ENCODE data around the gene IGF1R. TPM values are rescaled to one million over a fixed set of nuclear protein-coding genes. Genes with fewer than 3 reads are reported as not detected.

Gene IGF1R
- total RNA-seq, 1 experiment from 2014 or later: 14.1 TPM

DNA sequence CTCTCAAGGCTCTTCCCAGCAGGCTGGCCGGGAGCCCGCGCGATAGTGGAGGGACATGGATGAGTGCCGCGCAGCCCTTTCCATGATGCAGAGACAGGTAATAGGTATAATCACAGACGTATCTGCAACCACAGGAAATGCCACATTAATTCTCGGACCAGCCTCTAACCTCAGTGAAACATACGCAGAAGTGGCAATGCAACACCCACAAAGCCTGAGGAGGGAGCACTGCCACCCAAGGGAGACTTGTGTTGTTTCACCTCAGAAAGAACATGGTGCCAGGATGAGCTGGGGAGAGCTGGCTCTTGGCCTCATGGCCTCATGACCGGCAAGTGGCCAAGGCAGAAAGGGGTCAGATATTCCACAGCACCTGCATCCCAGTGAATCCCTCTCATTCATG lies 320.2 kb downstream of the IGF1R start:
- no peaks in the 10 kb centered on the region for H3K9me3 ChIP-seq (replicated peaks)
- no peaks in the 10 kb centered on the region for H3K4me1 ChIP-seq (replicated peaks)
- DNase-seq (ENCODE audit: low read depth in 1 of 2, low spot score in 2 of 2): peak in 1 of 2 experiments; percentile 5
- H3K27me3 ChIP-seq (replicated peaks): no peaks in the 10 kb centered on the region
- H3K36me3 ChIP-seq: no peaks in the 10 kb centered on the region
- H3K27ac ChIP-seq: no peak overlapping the region
- no peak overlapping the region for H3K4me3 ChIP-seq

DNA sequence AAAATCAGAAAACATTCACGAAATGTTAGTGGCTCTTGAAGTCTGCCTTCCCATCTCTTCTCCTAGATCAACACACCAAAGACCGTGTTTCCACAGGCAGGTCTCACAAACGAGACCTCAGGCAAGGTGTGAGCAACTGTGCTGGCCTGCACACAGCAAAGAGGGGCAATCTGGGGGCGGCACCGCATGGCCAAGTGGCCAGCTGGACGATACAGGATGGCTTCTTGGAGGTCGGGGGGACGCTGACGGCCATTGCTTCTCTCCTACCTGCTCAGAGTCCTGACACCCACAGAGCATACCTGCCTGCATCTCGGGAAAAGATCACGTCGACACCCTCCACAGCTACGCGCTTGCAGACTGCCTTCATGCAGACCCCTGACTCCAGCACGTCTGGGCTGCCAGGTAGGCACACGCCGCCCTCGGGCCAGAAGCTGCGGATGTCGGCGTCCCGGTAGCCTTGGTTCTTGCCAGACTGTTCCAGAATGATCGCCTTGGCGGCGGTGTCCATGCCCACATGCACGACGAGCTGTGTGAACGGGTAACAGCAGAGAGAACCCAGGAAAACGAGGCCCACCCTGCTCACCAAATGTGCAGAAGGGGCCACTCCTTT lies 320.9 kb downstream of the IGF1R start:
- Histone ChIP-seq H3K4me1 (replicated peaks) (no peaks in the 10 kb centered on the region), H3K36me3 (no peaks in the 10 kb centered on the region), H3K27ac (no peak overlapping the region), H3K9me3 (replicated peaks) (no peaks in the 10 kb centered on the region), H3K4me3 (no peak overlapping the region), H3K27me3 (replicated peaks) (no peaks in the 10 kb centered on the region)
- DNase-seq (ENCODE audit: low read depth in 1 of 2, low spot score in 2 of 2): no peak

DNA sequence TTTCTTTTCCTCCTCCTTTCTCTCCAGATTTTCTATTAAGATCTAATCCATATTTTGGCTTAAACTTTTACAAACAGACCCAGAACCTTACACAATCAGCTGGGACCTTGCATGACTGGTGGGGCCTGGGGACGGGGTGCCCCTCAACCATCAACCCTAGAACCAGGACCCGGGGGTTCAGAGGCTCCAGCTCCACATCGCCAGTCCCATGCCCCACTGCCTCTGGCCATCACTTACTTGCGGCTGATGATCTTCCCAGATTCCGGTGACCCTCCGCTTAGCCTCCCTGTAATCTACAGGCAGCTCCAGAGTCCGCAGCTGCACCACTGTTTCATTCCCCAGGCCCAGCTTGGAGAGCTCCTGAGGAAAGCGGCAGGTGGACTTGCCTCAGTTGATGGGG lies 322.5 kb downstream of the IGF1R start:
- Histone ChIP-seq H3K36me3 (no peaks in the 10 kb centered on the region), H3K4me1 (replicated peaks) (no peaks in the 10 kb centered on the region), H3K4me3 (no peak overlapping the region), H3K9me3 (replicated peaks) (no peaks in the 10 kb centered on the region), H3K27me3 (replicated peaks) (no peaks in the 10 kb centered on the region), H3K27ac (no peak overlapping the region)
- peak in 1 of 2 experiments; percentile 29 for DNase-seq (ENCODE audit: low read depth in 1 of 2, low spot score in 2 of 2)

DNA sequence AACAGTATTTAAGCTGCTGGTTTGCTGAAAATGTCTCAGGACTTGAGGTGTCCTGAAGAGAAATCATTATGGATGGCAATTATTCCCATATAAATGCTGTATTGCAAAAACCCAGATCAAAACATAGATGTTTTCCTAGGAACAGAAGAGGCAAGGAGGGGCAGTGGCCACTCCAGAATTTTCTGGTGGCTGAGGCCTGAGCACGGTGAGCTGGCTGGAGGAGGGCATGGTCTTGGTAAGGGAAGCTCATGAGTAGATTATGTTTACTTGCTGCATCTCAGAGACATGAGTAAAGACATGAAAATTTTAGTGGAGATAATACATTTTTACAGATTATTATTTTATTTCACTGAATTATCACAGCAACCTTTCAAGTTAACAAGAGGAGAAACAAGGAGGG lies 328.2 kb downstream of the IGF1R start:
- H3K4me1 ChIP-seq (replicated peaks): peaks cover 2% of the 10 kb centered on the region
- H3K4me3 ChIP-seq: no peak overlapping the region
- no peaks in the 10 kb centered on the region for H3K27me3 ChIP-seq (replicated peaks)
- H3K27ac ChIP-seq: no peak overlapping the region
- H3K36me3 ChIP-seq: no peaks in the 10 kb centered on the region
- no peaks in the 10 kb centered on the region for H3K9me3 ChIP-seq (replicated peaks)
- DNase-seq (ENCODE audit: low read depth in 1 of 2, low spot score in 2 of 2): no peak

DNA sequence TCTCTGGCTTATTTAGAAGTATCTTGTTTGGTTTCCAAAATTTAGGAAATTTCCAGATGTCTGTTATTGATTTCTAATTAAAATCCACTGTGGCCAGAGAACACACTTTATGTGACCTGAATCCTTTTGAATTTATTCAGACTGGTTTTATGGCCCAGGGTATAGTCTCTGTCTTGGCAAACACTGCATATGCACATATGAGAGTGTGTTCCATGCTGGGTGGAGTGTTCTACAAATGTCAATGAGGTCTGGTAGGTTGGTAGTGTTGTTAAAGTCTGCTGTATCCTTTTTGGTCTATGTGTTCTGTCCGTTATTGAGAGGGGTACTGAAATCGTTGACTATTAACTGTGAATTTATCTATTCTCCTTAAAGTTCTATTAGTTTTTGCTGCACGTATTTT lies 329.1 kb downstream of the IGF1R start:
- H3K9me3 ChIP-seq (replicated peaks): no peaks in the 10 kb centered on the region
- no peak for DNase-seq (ENCODE audit: low read depth in 1 of 2, low spot score in 2 of 2)
- no peaks in the 10 kb centered on the region for H3K36me3 ChIP-seq
- no peaks in the 10 kb centered on the region for H3K27me3 ChIP-seq (replicated peaks)
- H3K4me3 ChIP-seq: no peak overlapping the region
- H3K4me1 ChIP-seq (replicated peaks): peaks cover 11% of the 10 kb centered on the region
- H3K27ac ChIP-seq: no peak overlapping the region

DNA sequence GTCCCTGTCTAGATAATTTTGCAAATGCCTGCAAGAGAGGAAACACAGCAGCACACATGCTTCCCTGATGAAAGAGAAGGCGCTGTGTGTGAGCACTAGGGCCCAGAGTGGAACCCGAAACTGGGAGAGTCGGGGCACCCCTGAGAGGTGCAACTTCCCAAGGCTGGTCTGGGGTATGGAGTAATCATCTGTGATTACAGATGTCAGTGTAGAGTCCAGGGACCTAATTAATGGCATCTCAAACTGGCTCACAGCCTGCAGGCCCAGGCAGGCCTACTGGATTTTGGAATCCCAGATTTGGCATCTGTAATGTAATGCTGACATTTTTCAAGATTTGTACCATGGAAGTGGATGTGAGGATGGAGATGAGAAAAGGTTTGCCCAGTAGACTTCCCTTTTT lies 329.8 kb downstream of the IGF1R start:
- peaks cover 18% of the 10 kb centered on the region for H3K4me1 ChIP-seq (replicated peaks)
- H3K4me3 ChIP-seq: no peak overlapping the region
- H3K9me3 ChIP-seq (replicated peaks): no peaks in the 10 kb centered on the region
- H3K36me3 ChIP-seq: no peaks in the 10 kb centered on the region
- H3K27ac ChIP-seq: no peak overlapping the region
- no peaks in the 10 kb centered on the region for H3K27me3 ChIP-seq (replicated peaks)
- peak in 1 of 2 experiments; percentile 16 for DNase-seq (ENCODE audit: low read depth in 1 of 2, low spot score in 2 of 2)

DNA sequence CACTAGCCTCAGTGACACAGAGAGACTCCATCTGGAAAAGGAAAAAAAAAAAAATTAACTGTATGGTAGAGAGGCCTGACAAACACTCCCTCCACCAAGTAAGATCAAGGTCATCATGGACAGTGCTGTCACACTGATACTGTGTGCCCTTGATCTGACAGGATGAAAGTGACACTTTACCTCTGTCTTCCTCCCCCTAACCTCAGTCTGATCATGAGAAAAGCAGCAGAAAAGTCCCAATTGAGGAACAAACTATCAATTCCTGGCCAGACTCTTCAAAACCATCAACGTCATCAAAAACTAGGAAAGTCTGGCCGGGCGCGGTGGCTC lies 332.5 kb downstream of the IGF1R start:
- Histone ChIP-seq H3K36me3 (no peaks in the 10 kb centered on the region), H3K27me3 (replicated peaks) (no peaks in the 10 kb centered on the region), H3K27ac (no peak overlapping the region), H3K4me1 (replicated peaks) (peaks cover 25% of the 10 kb centered on the region), H3K9me3 (replicated peaks) (no peaks in the 10 kb centered on the region), H3K4me3 (no peak overlapping the region)
- DNase-seq (ENCODE audit: low read depth in 1 of 2, low spot score in 2 of 2): no peak

DNA sequence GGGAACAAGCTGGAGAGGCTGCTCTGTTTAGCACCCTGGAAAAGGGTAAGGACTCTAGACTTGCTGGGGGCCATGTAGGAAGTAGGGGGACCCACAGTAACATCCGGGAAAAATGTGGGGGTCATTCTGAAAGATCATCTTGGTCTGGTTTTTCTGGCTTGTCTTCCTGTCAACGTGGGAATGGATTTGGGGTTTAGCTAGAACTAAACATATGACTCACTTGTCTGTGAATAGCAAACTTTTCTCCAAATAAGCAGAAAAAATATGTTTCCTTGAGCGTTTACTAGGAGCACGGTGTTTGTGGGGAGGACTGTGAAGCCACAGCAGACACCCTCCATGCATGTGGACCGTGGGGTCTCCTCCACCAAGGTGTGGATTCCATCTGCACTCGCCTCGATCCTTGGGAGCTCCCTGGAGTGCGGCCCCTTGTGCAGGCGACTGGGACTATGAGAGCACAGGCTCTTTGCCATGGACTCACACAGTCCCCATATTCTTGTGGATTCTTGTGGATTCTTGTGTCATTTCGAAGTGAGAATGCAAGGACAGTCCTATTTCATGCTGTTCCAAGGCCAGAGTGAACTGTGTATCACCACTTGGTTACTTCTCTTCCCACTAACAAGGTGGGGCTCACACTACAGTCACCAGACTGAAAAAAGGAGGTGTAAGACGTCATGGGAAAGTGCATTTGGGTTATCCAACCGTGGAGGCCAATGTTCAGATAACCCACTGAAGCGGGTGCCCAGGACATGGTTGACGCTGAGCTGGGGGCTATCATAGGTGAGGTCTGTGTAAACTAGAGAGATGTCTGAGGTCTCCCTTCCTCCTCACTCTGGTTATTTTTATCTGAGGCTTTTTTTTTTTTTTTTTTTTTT lies 333.7 kb downstream of the IGF1R start:
- H3K4me3 ChIP-seq: no peak overlapping the region
- no peaks in the 10 kb centered on the region for H3K9me3 ChIP-seq (replicated peaks)
- H3K27me3 ChIP-seq (replicated peaks): no peaks in the 10 kb centered on the region
- DNase-seq (ENCODE audit: low read depth in 1 of 2, low spot score in 2 of 2): peak in 1 of 2 experiments; percentile 66
- H3K4me1 ChIP-seq (replicated peaks): peaks cover 25% of the 10 kb centered on the region
- no peaks in the 10 kb centered on the region for H3K36me3 ChIP-seq
- H3K27ac ChIP-seq: peak overlapping the region; percentile 65

DNA sequence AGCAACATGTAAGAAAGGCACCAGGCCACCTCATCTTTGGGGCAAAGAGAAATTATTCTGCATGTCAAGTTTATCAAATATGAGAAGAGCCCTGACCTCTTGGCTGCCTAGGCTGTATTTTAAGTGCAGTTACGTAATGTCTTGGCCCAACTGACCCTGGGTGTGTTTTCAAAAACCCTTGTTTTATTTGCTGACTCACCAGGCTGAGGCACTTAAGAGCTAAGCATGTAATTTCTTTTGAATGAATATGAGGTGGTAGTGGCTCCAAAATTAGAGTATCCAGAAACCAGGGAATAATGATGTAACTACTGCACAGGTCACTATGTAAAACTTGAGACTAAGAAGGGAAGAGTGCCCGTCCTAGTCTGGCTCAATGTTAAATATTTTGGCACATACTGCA lies 335.0 kb downstream of the IGF1R start:
- DNase-seq (ENCODE audit: low read depth in 1 of 2, low spot score in 2 of 2): peak in 1 of 2 experiments; percentile 64
- Histone ChIP-seq H3K9me3 (replicated peaks) (no peaks in the 10 kb centered on the region), H3K4me1 (replicated peaks) (peaks cover 25% of the 10 kb centered on the region), H3K27ac (peak overlapping the region; percentile 40), H3K27me3 (replicated peaks) (no peaks in the 10 kb centered on the region), H3K4me3 (no peak overlapping the region), H3K36me3 (no peaks in the 10 kb centered on the region)

DNA sequence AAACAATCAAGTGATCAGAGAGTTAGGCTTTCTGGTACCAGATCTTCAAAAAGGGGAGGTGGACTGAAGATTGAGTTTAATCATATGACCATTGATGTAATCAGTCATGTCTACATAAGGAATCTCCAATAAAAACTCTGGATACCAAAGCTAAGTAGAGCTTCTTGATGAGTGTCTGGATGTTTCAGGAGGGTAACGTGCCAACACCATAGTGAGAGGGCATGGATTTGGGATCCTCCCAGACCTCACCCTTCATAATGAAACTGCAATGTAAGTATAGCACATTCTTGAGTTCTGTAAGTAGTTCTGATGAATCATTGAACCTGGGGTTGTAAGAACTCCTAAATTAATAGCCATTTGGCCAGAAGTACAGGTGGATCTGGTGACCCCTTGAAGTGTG lies 337.9 kb downstream of the IGF1R start:
- Histone ChIP-seq H3K27me3 (replicated peaks) (no peaks in the 10 kb centered on the region), H3K4me1 (replicated peaks) (peaks cover 25% of the 10 kb centered on the region), H3K27ac (no peak overlapping the region), H3K4me3 (no peak overlapping the region), H3K9me3 (replicated peaks) (no peaks in the 10 kb centered on the region), H3K36me3 (no peaks in the 10 kb centered on the region)
- no peak for DNase-seq (ENCODE audit: low read depth in 1 of 2, low spot score in 2 of 2)

DNA sequence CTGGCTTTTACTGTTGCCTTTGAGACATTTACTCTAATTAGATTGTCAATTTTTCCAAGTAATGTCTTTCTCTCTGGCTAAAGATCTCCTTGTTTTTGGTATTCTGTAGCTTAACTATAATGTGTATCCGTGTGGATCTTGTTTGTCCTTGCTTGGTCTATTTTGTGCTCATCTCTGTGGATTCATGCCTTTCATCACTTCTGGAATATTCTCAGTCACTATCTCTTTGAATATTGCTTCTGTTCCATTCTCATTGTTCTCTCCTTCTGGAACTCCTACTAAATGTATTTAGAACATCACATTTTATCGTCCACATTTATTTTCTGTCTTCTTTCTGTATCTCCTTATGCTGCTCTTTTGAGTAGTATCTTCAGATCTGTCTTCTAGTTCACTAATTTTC lies 346.6 kb downstream of the IGF1R start:
- Histone ChIP-seq H3K4me3 (no peak overlapping the region), H3K4me1 (replicated peaks) (no peaks in the 10 kb centered on the region), H3K9me3 (replicated peaks) (no peaks in the 10 kb centered on the region), H3K36me3 (no peaks in the 10 kb centered on the region), H3K27ac (no peak overlapping the region), H3K27me3 (replicated peaks) (no peaks in the 10 kb centered on the region)
- no peak for DNase-seq (ENCODE audit: low read depth in 1 of 2, low spot score in 2 of 2)

DNA sequence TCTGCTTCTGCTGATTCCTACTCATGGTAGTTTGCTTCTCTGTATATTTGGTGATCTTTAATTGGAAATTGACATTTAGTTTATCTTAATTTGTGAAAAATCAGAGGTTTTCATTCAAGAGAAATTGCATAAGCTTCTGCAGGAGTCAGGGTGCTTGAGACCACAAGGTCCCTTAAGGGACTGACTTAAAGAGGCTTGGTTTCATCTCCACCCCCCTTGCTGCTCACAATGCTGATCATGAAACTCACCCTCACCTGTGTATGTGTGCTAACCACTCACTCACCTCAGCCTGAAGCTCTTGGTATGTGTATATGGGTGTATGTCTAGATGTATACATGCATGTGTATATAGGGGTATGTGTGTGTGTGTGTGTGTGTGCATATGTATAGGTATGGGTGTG lies 347.8 kb downstream of the IGF1R start:
- Histone ChIP-seq H3K4me3 (no peak overlapping the region), H3K27me3 (replicated peaks) (no peaks in the 10 kb centered on the region), H3K36me3 (no peaks in the 10 kb centered on the region), H3K4me1 (replicated peaks) (no peaks in the 10 kb centered on the region), H3K27ac (no peak overlapping the region), H3K9me3 (replicated peaks) (no peaks in the 10 kb centered on the region)
- DNase-seq (ENCODE audit: low read depth in 1 of 2, low spot score in 2 of 2): no peak

DNA sequence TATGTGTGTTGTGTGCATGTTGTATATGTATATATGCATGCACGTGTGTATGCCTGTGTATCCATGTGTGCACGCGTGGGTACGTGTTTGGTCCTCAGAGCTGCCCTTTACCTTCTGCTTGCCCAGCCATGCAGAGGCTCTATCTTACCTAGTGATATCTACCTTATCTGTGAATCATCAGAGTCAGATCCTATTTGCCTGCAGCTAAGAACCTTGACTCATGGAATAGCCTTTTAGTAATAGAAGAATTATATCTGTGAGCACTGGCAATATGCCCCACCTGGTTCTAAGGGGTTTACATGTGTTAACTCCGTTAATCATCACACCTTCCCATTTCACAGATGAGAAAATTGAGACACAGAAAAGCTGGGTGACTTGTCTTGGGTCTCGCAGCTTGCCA lies 348.3 kb downstream of the IGF1R start:
- no peaks in the 10 kb centered on the region for H3K36me3 ChIP-seq
- H3K4me1 ChIP-seq (replicated peaks): no peaks in the 10 kb centered on the region
- no peak overlapping the region for H3K4me3 ChIP-seq
- H3K9me3 ChIP-seq (replicated peaks): no peaks in the 10 kb centered on the region
- no peak for DNase-seq (ENCODE audit: low read depth in 1 of 2, low spot score in 2 of 2)
- no peak overlapping the region for H3K27ac ChIP-seq
- H3K27me3 ChIP-seq (replicated peaks): no peaks in the 10 kb centered on the region

DNA sequence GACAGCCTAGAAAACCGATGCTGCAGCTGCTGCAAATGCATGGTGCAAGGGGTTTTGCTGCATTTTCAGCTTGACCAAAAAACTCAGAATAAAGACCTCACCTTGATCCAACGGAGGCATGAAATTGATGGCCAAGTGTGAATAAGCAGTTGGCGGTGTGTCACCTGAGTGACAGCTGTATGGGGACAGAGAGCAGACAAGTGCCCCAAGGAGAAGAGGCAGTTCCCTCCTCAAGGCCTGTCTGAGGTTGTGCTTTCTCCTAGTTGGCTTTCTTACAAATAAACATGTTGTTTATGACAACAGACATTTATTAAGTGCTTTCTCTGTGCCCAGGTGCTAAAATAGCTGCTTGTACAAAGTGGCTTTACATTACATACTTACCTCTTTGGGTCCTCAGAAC lies 349.0 kb downstream of the IGF1R start:
- Histone ChIP-seq H3K27ac (no peak overlapping the region), H3K9me3 (replicated peaks) (no peaks in the 10 kb centered on the region), H3K4me1 (replicated peaks) (no peaks in the 10 kb centered on the region), H3K4me3 (no peak overlapping the region), H3K36me3 (no peaks in the 10 kb centered on the region), H3K27me3 (replicated peaks) (no peaks in the 10 kb centered on the region)
- no peak for DNase-seq (ENCODE audit: low read depth in 1 of 2, low spot score in 2 of 2)
